Measurements from ENCODE around the gene ALLC. TPM values are rescaled to one million over a fixed set of nuclear protein-coding genes. Genes with fewer than 3 reads are reported as not detected.

ALLC gene
- total and polyA plus RNA-seq, 7 experiments from 2014 or later: not detected

GRCh38 chr2:3654011-3654410 is 4.0 kb upstream of the ALLC start:
- intact Hi-C loops (cut with micrococcal nuclease): loop anchor here in 1 of 2 donors (5.0 kb wide), 1 partner anchor 412 kb away; no protein-coding TSS in a partner anchor
- Mint-ChIP-seq H3K27me3 (no peaks in the 10 kb centered on the region), H3K4me1 (peaks cover 5 to 18% (median 9%) of the 10 kb centered on the region in 7 donors), H3K27ac (peak overlapping the region in 3 of 9 donors; percentile 18 to 86 (median 26)), H3K4me3 (peak overlapping the region in 1 of 10 donors; percentile 51), H3K9me3 (peaks cover 0 to 2% (median 0%) of the 10 kb centered on the region in 11 donors), H3K36me3 (no peaks in the 10 kb centered on the region)
- Histone ChIP-seq H3K9me3 (ENCODE audit: control insufficient read depth in 2 of 3, low read length in 3 of 3) (no peaks in the 10 kb centered on the region), H3K27ac (ENCODE audit: low read depth, low read length) (no peak overlapping the region), H3K4me1 (ENCODE audit: control insufficient read depth in 2 of 2, insufficient read depth in 2 of 2, low read length in 2 of 2) (no peaks in the 10 kb centered on the region), H3K36me3 (ENCODE audit: control insufficient read depth in 2 of 3, insufficient read depth in 3 of 3, low read length in 3 of 3) (no peaks in the 10 kb centered on the region), H3K4me3 (ENCODE audit: low read length) (no peak overlapping the region), H3K27me3 (ENCODE audit: control insufficient read depth in 2 of 2, insufficient read depth in 2 of 2, low read length in 2 of 2) (no peaks in the 10 kb centered on the region)
- ChIA-PET POLR2A (no interaction called here), CTCF (no interaction called here)
- no peak for DNase-seq
- no peak for ATAC-seq

GRCh38 chr2:3654531-3655225 is 3.3 kb upstream of the ALLC start:
- intact Hi-C loops (cut with micrococcal nuclease): loop anchor here in 1 of 2 donors (5.0 kb wide), 1 partner anchor 412 kb away; no protein-coding TSS in a partner anchor
- peak overlapping the region in 1 of 9 donors; percentile 33 for H3K27ac Mint-ChIP-seq
- Histone ChIP-seq H3K4me3 (ENCODE audit: low read length) (no peak overlapping the region), H3K36me3 (ENCODE audit: control insufficient read depth in 2 of 3, insufficient read depth in 3 of 3, low read length in 3 of 3) (no peaks in the 10 kb centered on the region), H3K4me1 (ENCODE audit: control insufficient read depth in 2 of 2, insufficient read depth in 2 of 2, low read length in 2 of 2) (no peaks in the 10 kb centered on the region), H3K27me3 (ENCODE audit: control insufficient read depth in 2 of 2, insufficient read depth in 2 of 2, low read length in 2 of 2) (no peaks in the 10 kb centered on the region), H3K9me3 (ENCODE audit: control insufficient read depth in 2 of 3, low read length in 3 of 3) (no peaks in the 10 kb centered on the region), H3K27ac (ENCODE audit: low read depth, low read length) (no peak overlapping the region)
- DNase-seq (no peak), ATAC-seq (no peak)
- CTCF ChIA-PET: interaction anchor here (0.6 kb wide), 1 partner anchor 46 kb away, joined by 3 read pairs; no protein-coding TSS in a partner anchor
- H3K4me1 Mint-ChIP-seq: peaks cover 5 to 18% (median 12%) of the 10 kb centered on the region in 7 donors
- H3K9me3 Mint-ChIP-seq: peaks cover 0 to 2% (median 0%) of the 10 kb centered on the region in 11 donors
- POLR2A ChIA-PET: no interaction called here
- H3K27me3 Mint-ChIP-seq: no peaks in the 10 kb centered on the region
- H3K4me3 Mint-ChIP-seq: no peak overlapping the region
- H3K36me3 Mint-ChIP-seq: no peaks in the 10 kb centered on the region

- no peaks in the 10 kb centered on the region for H3K9me3 ChIP-seq (ENCODE audit: control insufficient read depth in 2 of 3, low read length in 3 of 3)
- Mint-ChIP-seq H3K36me3 (no peaks in the 10 kb centered on the region), H3K27me3 (no peaks in the 10 kb centered on the region), H3K9me3 (peaks cover 0 to under 1% (median 0%) of the 10 kb centered on the region in 11 donors), H3K27ac (no peak overlapping the region), H3K4me1 (peaks cover under 1 to 14% (median 12%) of the 10 kb centered on the region in 7 donors), H3K4me3 (no peak overlapping the region)
- H3K36me3 ChIP-seq (ENCODE audit: control insufficient read depth in 2 of 3, insufficient read depth in 3 of 3, low read length in 3 of 3): no peaks in the 10 kb centered on the region
- intact Hi-C loops (cut with micrococcal nuclease): no loop called here
- no peak overlapping the region for H3K4me3 ChIP-seq (ENCODE audit: low read length)
- ChIA-PET POLR2A (no interaction called here), CTCF (no interaction called here)
- ATAC-seq: no peak
- H3K27me3 ChIP-seq (ENCODE audit: control insufficient read depth in 2 of 2, insufficient read depth in 2 of 2, low read length in 2 of 2): no peaks in the 10 kb centered on the region
- no peak overlapping the region for H3K27ac ChIP-seq (ENCODE audit: low read depth, low read length)
- no peak for DNase-seq
- H3K4me1 ChIP-seq (ENCODE audit: control insufficient read depth in 2 of 2, insufficient read depth in 2 of 2, low read length in 2 of 2): no peaks in the 10 kb centered on the region
Measured at GRCh38 chr2:3655871-3656761, 1.9 kb upstream of the ALLC start.

GRCh38 chr2:3656762-3657721 is 958 bp upstream of the ALLC start:
- no peak for ATAC-seq
- H3K36me3 ChIP-seq (ENCODE audit: control insufficient read depth in 2 of 3, insufficient read depth in 3 of 3, low read length in 3 of 3): no peaks in the 10 kb centered on the region
- ChIA-PET CTCF (no interaction called here), POLR2A (no interaction called here)
- peaks cover 0 to 12% (median 3%) of the 10 kb centered on the region in 7 donors for H3K4me1 Mint-ChIP-seq
- no peaks in the 10 kb centered on the region for H3K9me3 ChIP-seq (ENCODE audit: control insufficient read depth in 2 of 3, low read length in 3 of 3)
- H3K4me1 ChIP-seq (ENCODE audit: control insufficient read depth in 2 of 2, insufficient read depth in 2 of 2, low read length in 2 of 2): no peaks in the 10 kb centered on the region
- intact Hi-C loops (cut with micrococcal nuclease): no loop called here
- no peak overlapping the region for H3K4me3 Mint-ChIP-seq
- peak overlapping the region in 1 of 9 donors; percentile 59 for H3K27ac Mint-ChIP-seq
- H3K36me3 Mint-ChIP-seq: no peaks in the 10 kb centered on the region
- H3K9me3 Mint-ChIP-seq: no peaks in the 10 kb centered on the region
- H3K27ac ChIP-seq (ENCODE audit: low read depth, low read length): no peak overlapping the region
- H3K27me3 Mint-ChIP-seq: no peaks in the 10 kb centered on the region
- H3K27me3 ChIP-seq (ENCODE audit: control insufficient read depth in 2 of 2, insufficient read depth in 2 of 2, low read length in 2 of 2): no peaks in the 10 kb centered on the region
- no peak overlapping the region for H3K4me3 ChIP-seq (ENCODE audit: low read length)
- DNase-seq: no peak

GRCh38 chr2:3659447-3660432 is 1.7 kb downstream of the ALLC start:
- ATAC-seq: no peak
- H3K4me1 Mint-ChIP-seq: peaks cover 0 to 9% (median 0%) of the 10 kb centered on the region in 7 donors
- POLR2A ChIA-PET: no interaction called here

More at GRCh38 chr2:3659447-3660432, 1.7 kb downstream of the ALLC start:
- Histone ChIP-seq H3K27me3 (ENCODE audit: control insufficient read depth in 2 of 2, insufficient read depth in 2 of 2, low read length in 2 of 2) (no peaks in the 10 kb centered on the region), H3K4me3 (ENCODE audit: low read length) (no peak overlapping the region), H3K9me3 (ENCODE audit: control insufficient read depth in 2 of 3, low read length in 3 of 3) (no peaks in the 10 kb centered on the region), H3K36me3 (ENCODE audit: control insufficient read depth in 2 of 3, insufficient read depth in 3 of 3, low read length in 3 of 3) (no peaks in the 10 kb centered on the region), H3K4me1 (ENCODE audit: control insufficient read depth in 2 of 2, insufficient read depth in 2 of 2, low read length in 2 of 2) (no peaks in the 10 kb centered on the region), H3K27ac (ENCODE audit: low read depth, low read length) (no peak overlapping the region)
- CTCF ChIA-PET: no interaction called here
- no peaks in the 10 kb centered on the region for H3K27me3 Mint-ChIP-seq
- no peak overlapping the region for H3K4me3 Mint-ChIP-seq
- DNase-seq: no peak
- intact Hi-C loops (cut with micrococcal nuclease): no loop called here
- H3K36me3 Mint-ChIP-seq: no peaks in the 10 kb centered on the region
- no peaks in the 10 kb centered on the region for H3K9me3 Mint-ChIP-seq
- peak overlapping the region in 2 of 9 donors; percentile 41 to 43 for H3K27ac Mint-ChIP-seq

Data from naive thymus-derived CD4-positive, alpha-beta T cell (primary cell).